ENCODE measurements around the gene SS18. TPM values are rescaled to one million over a fixed set of nuclear protein-coding genes. Genes with fewer than 3 reads are reported as not detected.
A peak's percentile ranks its signal among the peaks of the same experiment; 100 is the strongest.

The SS18 gene
- total RNA-seq, 1 donor from 2014 or later, result 99.7 TPM

GRCh38 chr18:26097563-26097962 lies 7.2 kb upstream of the SS18 start:
- H3K4me3 Mint-ChIP-seq, result no peak overlapping the region
- H3K27ac Mint-ChIP-seq, result no peak overlapping the region
- ChIA-PET POLR2A (no interaction called here), CTCF (no interaction called here)
- no peak for TF ChIP-seq CTCF (IDR thresholded peaks at IDR 0.05)
- ATAC-seq (ENCODE audit: low read depth) (no peak), DNase-seq (no peak)
- intact Hi-C loops (cut with micrococcal nuclease), result no loop called here
- H3K27me3 Mint-ChIP-seq, result no peaks in the 10 kb centered on the region
- no peaks in the 10 kb centered on the region for H3K4me1 Mint-ChIP-seq
- no peaks in the 10 kb centered on the region for H3K36me3 Mint-ChIP-seq (ENCODE audit: low read depth)
- peaks cover 8% of the 10 kb centered on the region for H3K9me3 Mint-ChIP-seq

DNA sequence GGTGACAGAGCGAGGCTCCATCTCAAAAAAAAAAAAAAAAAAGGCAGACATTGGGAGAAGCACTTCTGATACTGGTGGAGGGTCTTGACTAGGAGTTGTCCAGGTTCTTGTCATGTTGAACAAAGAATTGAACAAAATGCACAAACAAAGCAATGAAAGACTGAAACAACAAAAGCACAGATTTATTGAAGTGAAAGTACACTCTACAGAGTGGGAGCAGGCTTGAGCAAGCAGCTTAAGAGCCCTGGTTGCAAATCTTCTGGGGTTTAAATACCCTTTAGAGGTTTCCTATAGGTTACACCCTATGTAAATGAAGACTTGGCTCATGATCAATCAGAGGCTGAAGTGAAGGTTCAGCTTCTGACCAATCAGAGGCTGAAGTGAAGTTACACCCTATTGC lies 6.4 kb upstream of the SS18 start:
- H3K4me1 Mint-ChIP-seq, result peaks cover 3% of the 10 kb centered on the region
- TF ChIP-seq CTCF (IDR thresholded peaks at IDR 0.05), result no peak
- ATAC-seq (ENCODE audit: low read depth) (no peak), DNase-seq (no peak)
- H3K4me3 Mint-ChIP-seq, result no peak overlapping the region
- peaks cover 8% of the 10 kb centered on the region for H3K9me3 Mint-ChIP-seq
- CTCF ChIA-PET, result no interaction called here
- H3K36me3 Mint-ChIP-seq (ENCODE audit: low read depth), result no peaks in the 10 kb centered on the region
- POLR2A ChIA-PET, result no interaction called here
- H3K27me3 Mint-ChIP-seq, result no peaks in the 10 kb centered on the region
- intact Hi-C loops (cut with micrococcal nuclease), result no loop called here
- no peak overlapping the region for H3K27ac Mint-ChIP-seq

- ChIA-PET CTCF (no interaction called here), POLR2A (interaction anchor here (1.2 to 2.6 kb wide), 3 partner anchors 43 to 135 kb away, joined by 4 to 18 read pairs (median 5); partner anchors contain the start of genes PSMA8 and TAF4B)
- TF ChIP-seq CTCF (IDR thresholded peaks at IDR 0.05), result no peak
- intact Hi-C loops (cut with micrococcal nuclease), result loop anchor here (1.0 to 5.0 kb wide), 4 partner anchors 36 to 739 kb away; partner anchors contain the start of genes KCTD1, TAF4B and ZNF521
- H3K27me3 Mint-ChIP-seq, result no peaks in the 10 kb centered on the region
- ATAC-seq (ENCODE audit: low read depth) (peak; percentile 33), DNase-seq (no peak)
- peaks cover 45% of the 10 kb centered on the region for H3K4me1 Mint-ChIP-seq
- H3K4me3 Mint-ChIP-seq, result peak overlapping the region; percentile 95
- H3K36me3 Mint-ChIP-seq (ENCODE audit: low read depth), result peaks cover 14% of the 10 kb centered on the region
- peak overlapping the region; percentile 97 for H3K27ac Mint-ChIP-seq
- no peaks in the 10 kb centered on the region for H3K9me3 Mint-ChIP-seq
These were observed 726 bp upstream of the SS18 start for GRCh38 chr18:26091047-26091630.

- Mint-ChIP-seq H3K4me3 (peak overlapping the region; percentile 95), H3K9me3 (no peaks in the 10 kb centered on the region), H3K27ac (peak overlapping the region; percentile 97), H3K36me3 (ENCODE audit: low read depth) (peaks cover 28% of the 10 kb centered on the region), H3K4me1 (peaks cover 49% of the 10 kb centered on the region), H3K27me3 (no peaks in the 10 kb centered on the region)
- ATAC-seq (ENCODE audit: low read depth) (no peak), DNase-seq (peak; percentile 16)
- ChIA-PET POLR2A (interaction anchor here (0.6 to 2.6 kb wide), 4 partner anchors 51 to 137 kb away, joined by 4 to 18 read pairs (median 8); partner anchors contain the start of gene TAF4B), CTCF (interaction anchor here (0.8 kb wide), 1 partner anchor 165 kb away, joined by 5 read pairs; no protein-coding TSS in a partner anchor)
- intact Hi-C loops (cut with micrococcal nuclease), result loop anchor here (1.0 to 5.0 kb wide), 7 partner anchors 16 to 737 kb away; partner anchors contain the start of genes KCTD1 and ZNF521
- no peak for TF ChIP-seq CTCF (IDR thresholded peaks at IDR 0.05)
These were observed 902 bp downstream of the SS18 start for GRCh38 chr18:26089293-26090129.

- no peak overlapping the region for H3K27ac Mint-ChIP-seq
- intact Hi-C loops (cut with micrococcal nuclease), result no loop called here
- ATAC-seq (ENCODE audit: low read depth), result no peak
These were observed 1.9 kb downstream of the SS18 start for GRCh38 chr18:26088487-26088886.

More at GRCh38 chr18:26088487-26088886, 1.9 kb downstream of the SS18 start:
- Mint-ChIP-seq H3K36me3 (ENCODE audit: low read depth) (peaks cover 38% of the 10 kb centered on the region), H3K9me3 (no peaks in the 10 kb centered on the region), H3K27me3 (no peaks in the 10 kb centered on the region), H3K4me3 (peak overlapping the region; percentile 95), H3K4me1 (peaks cover 56% of the 10 kb centered on the region)
- TF ChIP-seq CTCF (IDR thresholded peaks at IDR 0.05), result no peak
- ChIA-PET CTCF (no interaction called here), POLR2A (interaction anchor here (0.6 to 1.4 kb wide), 2 partner anchors 138 to 172 kb away, joined by 5 to 7 read pairs; partner anchors contain the start of gene TAF4B)
- DNase-seq, result no peak
